Activated T-cell treated with anti-CD3 and anti-CD28 coated beads, Interleukin-2, amount 50 U/mL, for 24 hours (primary cell): Measurements from ENCODE around the gene PHLPP1.

Experiments
- DNase-seq: peaks from one replicate; pipeline ENCODE4 v3.0.0-alpha.2; 2020
- H3K27ac Mint-ChIP-seq: 2 replicates; pipeline ENCODE4 v1.8.0; 2020; ENCODE audit warnings: mild to moderate bottlenecking, mixed read lengths
- H3K27me3 Mint-ChIP-seq: 2 replicates; pipeline ENCODE4 v1.8.0; 2020; ENCODE audit warnings: mixed read lengths
- H3K36me3 Mint-ChIP-seq: 2 replicates; pipeline ENCODE4 v1.8.0; 2020; ENCODE audit warnings: low read depth, mixed read lengths
- H3K4me1 Mint-ChIP-seq: 2 replicates; pipeline ENCODE4 v1.8.0; 2020; ENCODE audit warnings: low read depth, mixed read lengths
- H3K4me3 Mint-ChIP-seq: 2 replicates; pipeline ENCODE4 v1.8.0; 2020; ENCODE audit warnings: mild to moderate bottlenecking, moderate library complexity, mixed read lengths
- H3K9me3 Mint-ChIP-seq: 2 replicates; pipeline ENCODE4 v1.8.0; 2020; ENCODE audit warnings: mixed read lengths

PHLPP1 gene

GRCh38 chr18:62999921-63000320 is 284.6 kb downstream of the PHLPP1 start:
- Mint-ChIP-seq H3K4me1 (no peaks in the 10 kb centered on the region), H3K9me3 (no peaks in the 10 kb centered on the region), H3K27ac (no peak overlapping the region), H3K27me3 (peaks cover 2% of the 10 kb centered on the region), H3K36me3 (no peaks in the 10 kb centered on the region), H3K4me3 (no peak overlapping the region)
- no peak for DNase-seq

DNA sequence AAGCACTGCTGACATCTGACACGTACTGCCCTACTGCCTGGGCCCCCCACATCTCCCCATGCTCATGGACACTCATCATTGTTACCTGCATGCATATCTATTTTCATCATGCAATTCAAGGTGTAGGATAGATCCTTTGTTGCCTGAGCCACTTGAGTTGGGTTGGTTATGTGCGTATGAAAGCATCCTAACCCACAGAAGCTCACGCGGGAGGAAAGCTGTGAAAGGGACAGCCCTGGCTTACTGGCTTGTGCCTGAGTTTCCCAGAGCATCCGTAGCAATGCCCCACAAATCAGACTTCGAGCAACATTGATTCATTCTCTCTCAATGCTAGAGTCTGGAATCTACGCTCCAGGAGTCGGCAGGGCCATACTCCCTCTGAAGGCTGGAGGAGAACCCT is 285.5 kb downstream of the PHLPP1 start:
- Mint-ChIP-seq H3K4me3 (no peak overlapping the region), H3K27ac (no peak overlapping the region), H3K27me3 (no peaks in the 10 kb centered on the region), H3K9me3 (no peaks in the 10 kb centered on the region), H3K36me3 (no peaks in the 10 kb centered on the region), H3K4me1 (no peaks in the 10 kb centered on the region)
- DNase-seq = no peak

DNA sequence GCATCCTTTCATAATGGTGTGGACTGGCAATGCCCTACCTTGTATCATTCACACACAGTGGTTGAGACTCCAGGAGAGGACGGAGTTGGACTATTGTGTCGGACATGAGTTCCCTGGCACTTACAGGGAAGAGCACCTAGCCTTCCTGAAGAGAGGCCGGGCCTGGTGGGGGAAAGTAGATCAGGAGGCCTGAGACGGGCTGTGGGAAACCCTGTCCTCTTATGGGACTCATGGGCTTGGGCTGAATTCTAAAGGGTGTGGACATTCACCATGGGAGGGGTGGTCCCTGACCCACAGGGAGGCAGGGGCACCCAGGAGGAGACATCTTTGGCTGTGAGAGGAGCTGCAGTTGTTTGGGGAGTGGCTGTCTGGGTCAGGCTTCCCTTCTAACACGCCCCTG is 286.5 kb downstream of the PHLPP1 start:
- no peaks in the 10 kb centered on the region for H3K9me3 Mint-ChIP-seq
- H3K36me3 Mint-ChIP-seq = no peaks in the 10 kb centered on the region
- DNase-seq = no peak
- H3K4me3 Mint-ChIP-seq = no peak overlapping the region
- H3K27me3 Mint-ChIP-seq = no peaks in the 10 kb centered on the region
- no peaks in the 10 kb centered on the region for H3K4me1 Mint-ChIP-seq
- no peak overlapping the region for H3K27ac Mint-ChIP-seq

GRCh38 chr18:63002305-63002704 is 287.0 kb downstream of the PHLPP1 start:
- DNase-seq = no peak
- Mint-ChIP-seq H3K9me3 (no peaks in the 10 kb centered on the region), H3K36me3 (no peaks in the 10 kb centered on the region), H3K4me3 (no peak overlapping the region), H3K27ac (no peak overlapping the region), H3K27me3 (no peaks in the 10 kb centered on the region), H3K4me1 (no peaks in the 10 kb centered on the region)

- Mint-ChIP-seq H3K4me1 (no peaks in the 10 kb centered on the region), H3K36me3 (no peaks in the 10 kb centered on the region), H3K27me3 (no peaks in the 10 kb centered on the region), H3K27ac (no peak overlapping the region), H3K9me3 (no peaks in the 10 kb centered on the region), H3K4me3 (no peak overlapping the region)
- DNase-seq = no peak
Observed at GRCh38 chr18:63002803-63003445, 287.6 kb downstream of the PHLPP1 start.

DNA sequence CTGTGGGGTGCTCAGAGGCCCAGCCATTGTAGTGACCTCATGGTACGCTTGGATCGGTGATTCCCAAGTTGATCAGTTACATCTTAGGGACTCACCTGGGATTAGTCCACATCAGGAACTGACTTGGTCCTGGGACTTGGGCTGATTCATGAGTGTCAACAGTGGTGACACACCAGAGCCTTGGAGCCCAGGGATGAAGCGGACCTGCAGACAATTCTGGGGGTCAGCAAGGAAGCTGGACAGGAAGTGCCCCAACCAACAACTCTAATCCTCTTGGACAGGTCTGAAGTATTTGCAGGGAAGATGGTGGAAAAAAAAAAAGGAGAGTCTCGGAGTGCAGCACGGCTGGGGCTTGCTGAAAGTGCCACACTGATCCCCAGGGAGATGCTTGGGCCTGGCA is 288.6 kb downstream of the PHLPP1 start:
- Mint-ChIP-seq H3K4me3 (no peak overlapping the region), H3K36me3 (no peaks in the 10 kb centered on the region), H3K4me1 (no peaks in the 10 kb centered on the region), H3K27ac (no peak overlapping the region), H3K27me3 (no peaks in the 10 kb centered on the region), H3K9me3 (no peaks in the 10 kb centered on the region)
- DNase-seq = no peak

DNA sequence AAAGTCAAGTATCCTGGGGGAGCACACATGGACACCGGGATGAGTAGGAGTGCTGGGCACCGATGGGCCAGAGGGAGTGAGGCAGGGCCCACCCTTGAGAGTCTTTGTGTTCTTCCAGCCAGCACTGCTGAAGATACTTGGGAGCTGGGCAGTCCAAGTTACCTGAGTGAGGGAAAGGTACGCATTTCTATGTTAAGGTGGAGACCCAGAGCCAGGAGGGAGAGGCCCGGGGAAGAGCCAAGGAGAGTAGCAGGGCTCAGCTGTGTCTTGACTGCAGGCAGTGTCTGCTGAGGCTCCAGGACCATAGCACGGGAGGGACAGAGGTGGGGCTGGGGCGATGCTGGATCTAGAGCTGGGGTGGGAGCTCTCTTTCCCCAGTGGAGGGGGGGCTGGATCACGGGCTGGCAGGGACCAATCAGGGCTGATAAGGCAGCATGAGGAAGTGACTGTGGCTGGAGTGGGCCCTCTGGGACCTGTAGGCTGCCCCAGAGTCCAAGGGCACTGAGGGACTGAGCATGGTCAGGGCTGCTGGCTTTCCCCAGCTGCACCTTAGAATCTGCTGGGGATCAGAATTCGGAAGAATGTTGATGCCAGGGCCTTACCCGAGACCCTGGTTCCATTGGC is 289.2 kb downstream of the PHLPP1 start:
- DNase-seq = no peak
- Mint-ChIP-seq H3K4me3 (no peak overlapping the region), H3K27me3 (no peaks in the 10 kb centered on the region), H3K36me3 (no peaks in the 10 kb centered on the region), H3K9me3 (no peaks in the 10 kb centered on the region), H3K27ac (no peak overlapping the region), H3K4me1 (no peaks in the 10 kb centered on the region)

GRCh38 chr18:63005306-63005705 is 290.0 kb downstream of the PHLPP1 start:
- Mint-ChIP-seq H3K4me1 (no peaks in the 10 kb centered on the region), H3K27me3 (no peaks in the 10 kb centered on the region), H3K4me3 (no peak overlapping the region), H3K9me3 (no peaks in the 10 kb centered on the region), H3K36me3 (no peaks in the 10 kb centered on the region), H3K27ac (no peak overlapping the region)
- no peak for DNase-seq

- Mint-ChIP-seq H3K9me3 (no peaks in the 10 kb centered on the region), H3K27ac (no peak overlapping the region), H3K27me3 (no peaks in the 10 kb centered on the region), H3K4me1 (no peaks in the 10 kb centered on the region), H3K4me3 (no peak overlapping the region), H3K36me3 (no peaks in the 10 kb centered on the region)
- no peak for DNase-seq
Observed at GRCh38 chr18:63007231-63007630, 291.9 kb downstream of the PHLPP1 start.

DNA sequence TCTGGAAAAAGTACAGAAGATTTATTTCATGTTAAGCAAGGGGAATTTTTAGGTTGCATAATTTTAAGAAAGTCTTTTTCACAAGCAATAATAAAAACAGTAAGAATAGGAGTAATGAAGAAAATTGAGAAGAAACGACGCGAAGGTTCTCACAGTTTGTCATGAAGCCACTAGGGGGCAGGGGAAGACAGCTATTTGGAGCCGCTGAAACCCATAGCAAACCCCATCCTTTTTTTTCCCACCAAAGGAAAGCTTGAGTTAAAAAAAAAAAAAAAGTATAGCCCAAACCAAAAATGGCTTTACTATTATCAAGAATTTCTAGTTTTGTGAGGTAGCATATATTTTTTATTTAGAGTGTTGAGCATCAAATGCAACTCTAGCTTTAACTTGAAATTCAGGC is 300.9 kb downstream of the PHLPP1 start:
- H3K4me3 Mint-ChIP-seq = no peak overlapping the region
- H3K36me3 Mint-ChIP-seq = peaks cover 2% of the 10 kb centered on the region
- H3K4me1 Mint-ChIP-seq = no peaks in the 10 kb centered on the region
- no peak overlapping the region for H3K27ac Mint-ChIP-seq
- peaks cover 7% of the 10 kb centered on the region for H3K27me3 Mint-ChIP-seq
- peaks cover 7% of the 10 kb centered on the region for H3K9me3 Mint-ChIP-seq
- DNase-seq = no peak

DNA sequence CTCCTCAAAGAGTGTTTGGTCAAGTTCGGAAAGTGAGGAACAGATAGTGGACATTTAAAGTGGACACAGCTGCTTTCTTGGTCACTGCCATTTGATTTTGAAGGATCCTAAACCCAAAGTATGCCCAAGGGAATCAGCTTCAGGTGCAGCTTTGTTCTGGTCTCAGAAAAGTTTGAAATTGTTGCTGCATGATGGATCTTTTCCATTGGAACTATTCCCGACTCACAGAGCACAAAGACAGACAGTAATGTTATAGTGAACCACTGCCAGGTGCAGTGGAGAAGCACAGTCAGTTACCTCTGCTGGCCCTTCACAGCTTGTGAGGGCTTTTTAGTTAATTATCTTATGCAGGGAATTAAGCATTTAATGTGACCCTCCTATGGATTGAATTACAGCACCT is 301.7 kb downstream of the PHLPP1 start:
- Mint-ChIP-seq H3K4me3 (no peak overlapping the region), H3K4me1 (no peaks in the 10 kb centered on the region), H3K27me3 (peaks cover 7% of the 10 kb centered on the region), H3K27ac (no peak overlapping the region), H3K9me3 (peaks cover 7% of the 10 kb centered on the region), H3K36me3 (peaks cover 2% of the 10 kb centered on the region)
- DNase-seq = no peak

- H3K9me3 Mint-ChIP-seq = peaks cover 7% of the 10 kb centered on the region
- H3K4me1 Mint-ChIP-seq = no peaks in the 10 kb centered on the region
- peaks cover 7% of the 10 kb centered on the region for H3K27me3 Mint-ChIP-seq
- no peak overlapping the region for H3K27ac Mint-ChIP-seq
- DNase-seq = no peak
- H3K36me3 Mint-ChIP-seq = peaks cover 2% of the 10 kb centered on the region
- H3K4me3 Mint-ChIP-seq = no peak overlapping the region
Observed at GRCh38 chr18:63017977-63018376, 302.6 kb downstream of the PHLPP1 start.

DNA sequence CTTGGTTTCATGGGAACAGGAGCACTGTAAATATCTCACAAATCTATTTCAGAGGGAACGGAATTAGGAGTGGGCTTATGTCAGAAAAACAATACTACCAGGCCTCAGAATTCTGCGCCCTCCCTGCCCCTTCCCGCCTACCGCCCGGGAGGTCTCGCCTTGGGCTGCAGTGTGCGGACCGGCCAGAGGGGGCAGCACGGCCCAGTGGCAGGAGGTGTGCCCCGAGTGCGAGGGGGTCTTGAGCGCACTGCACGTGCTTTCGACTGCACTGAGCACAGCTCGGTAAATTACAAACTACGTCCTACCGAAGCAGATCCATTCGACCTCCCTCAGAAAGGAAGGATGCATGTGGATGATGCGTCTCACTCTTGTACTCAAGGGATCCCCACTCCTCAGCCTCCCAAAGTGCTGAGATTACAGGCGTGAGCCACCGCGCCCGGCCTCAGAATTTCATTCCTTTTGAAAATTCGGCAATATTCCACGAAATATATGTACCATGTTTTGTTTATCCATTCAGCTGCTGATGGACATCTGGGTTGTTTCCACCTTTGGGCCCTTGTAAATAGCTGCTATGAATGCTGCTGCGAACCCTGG is 307.2 kb downstream of the PHLPP1 start:
- Mint-ChIP-seq H3K27ac (no peak overlapping the region), H3K4me1 (no peaks in the 10 kb centered on the region), H3K9me3 (peaks cover 7% of the 10 kb centered on the region), H3K4me3 (no peak overlapping the region), H3K36me3 (peaks cover 2% of the 10 kb centered on the region), H3K27me3 (no peaks in the 10 kb centered on the region)
- no peak for DNase-seq

GRCh38 chr18:63025251-63026090 is 310.1 kb downstream of the PHLPP1 start:
- Mint-ChIP-seq H3K27me3 (peaks cover 2% of the 10 kb centered on the region), H3K36me3 (no peaks in the 10 kb centered on the region), H3K4me3 (no peak overlapping the region), H3K9me3 (no peaks in the 10 kb centered on the region), H3K4me1 (no peaks in the 10 kb centered on the region), H3K27ac (no peak overlapping the region)
- DNase-seq = no peak

DNA sequence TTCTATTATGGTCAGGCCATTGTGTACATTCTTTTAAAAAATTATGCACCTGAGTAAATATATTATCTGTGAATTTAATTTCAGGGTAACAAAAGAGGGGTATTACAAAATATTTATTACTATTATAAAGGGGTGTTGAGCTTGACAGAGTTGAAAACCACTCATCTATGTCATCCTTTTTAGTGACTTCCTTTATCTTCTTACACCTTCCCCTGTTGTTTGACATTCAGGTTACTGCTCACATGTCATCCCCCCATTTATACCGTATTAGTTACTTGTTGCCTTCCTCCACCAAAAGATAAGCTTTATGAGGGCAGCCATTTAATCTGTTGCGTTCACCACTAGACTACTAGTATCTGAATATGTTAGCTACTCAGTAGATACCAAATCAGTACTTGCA is 313.0 kb downstream of the PHLPP1 start:
- no peak overlapping the region for H3K27ac Mint-ChIP-seq

More for the DNA sequence above, 313.0 kb downstream of the PHLPP1 start:
- Mint-ChIP-seq H3K4me3 (no peak overlapping the region), H3K4me1 (no peaks in the 10 kb centered on the region), H3K36me3 (no peaks in the 10 kb centered on the region), H3K27me3 (peaks cover 6% of the 10 kb centered on the region), H3K9me3 (no peaks in the 10 kb centered on the region)
- no peak for DNase-seq
